HG03280 (cell line): ENCODE results near the gene CALHM5.
"Not testable (repeated sequence)": the region's sequence is repeated elsewhere in the genome, so short reads cannot be mapped to it uniquely, and the experiment has no call there.

ENCODE experiments used
- ATAC-seq: cut with Tn5 transposase; IDR thresholded peaks from one replicate; pipeline ENCODE4 v1.9.1; 2021; ENCODE audit warnings: mild to moderate bottlenecking, moderate library complexity; ENCODE audit not compliant: unreplicated experiment

Gene CALHM5, protein sequence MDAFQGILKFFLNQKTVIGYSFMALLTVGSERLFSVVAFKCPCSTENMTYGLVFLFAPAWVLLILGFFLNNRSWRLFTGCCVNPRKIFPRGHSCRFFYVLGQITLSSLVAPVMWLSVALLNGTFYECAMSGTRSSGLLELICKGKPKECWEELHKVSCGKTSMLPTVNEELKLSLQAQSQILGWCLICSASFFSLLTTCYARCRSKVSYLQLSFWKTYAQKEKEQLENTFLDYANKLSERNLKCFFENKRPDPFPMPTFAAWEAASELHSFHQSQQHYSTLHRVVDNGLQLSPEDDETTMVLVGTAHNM

DNA sequence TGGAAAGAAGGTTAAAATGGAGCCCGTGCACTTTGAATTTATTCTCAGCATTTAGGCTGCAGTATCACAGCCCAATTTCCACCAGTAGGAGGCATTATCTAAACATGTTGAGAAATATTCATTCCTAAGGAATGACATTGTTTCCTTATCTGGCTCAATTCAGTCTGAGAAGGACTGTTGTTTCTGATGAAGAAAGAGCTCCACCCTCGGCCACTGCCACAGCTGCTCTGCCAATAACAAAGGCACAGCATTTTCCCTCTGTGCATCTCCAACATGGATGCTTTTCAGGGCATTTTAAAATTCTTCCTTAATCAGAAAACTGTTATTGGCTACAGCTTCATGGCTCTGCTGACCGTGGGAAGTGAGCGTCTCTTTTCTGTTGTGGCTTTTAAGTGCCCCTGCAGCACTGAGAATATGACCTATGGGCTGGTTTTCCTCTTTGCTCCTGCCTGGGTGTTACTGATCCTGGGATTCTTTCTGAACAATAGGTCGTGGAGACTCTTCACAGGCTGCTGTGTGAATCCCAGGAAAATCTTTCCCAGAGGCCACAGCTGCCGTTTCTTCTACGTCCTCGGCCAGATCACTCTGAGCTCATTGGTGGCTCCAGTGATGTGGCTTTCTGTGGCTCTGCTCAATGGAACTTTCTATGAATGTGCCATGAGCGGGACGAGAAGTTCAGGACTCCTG, at the start of gene CALHM5:
TSS of gene CALHM5 (plus strand) at position 216 of the 687 bp plus-strand sequence. CDS start at position 274, 58 bp downstream.
- ATAC-seq: no peak

DNA sequence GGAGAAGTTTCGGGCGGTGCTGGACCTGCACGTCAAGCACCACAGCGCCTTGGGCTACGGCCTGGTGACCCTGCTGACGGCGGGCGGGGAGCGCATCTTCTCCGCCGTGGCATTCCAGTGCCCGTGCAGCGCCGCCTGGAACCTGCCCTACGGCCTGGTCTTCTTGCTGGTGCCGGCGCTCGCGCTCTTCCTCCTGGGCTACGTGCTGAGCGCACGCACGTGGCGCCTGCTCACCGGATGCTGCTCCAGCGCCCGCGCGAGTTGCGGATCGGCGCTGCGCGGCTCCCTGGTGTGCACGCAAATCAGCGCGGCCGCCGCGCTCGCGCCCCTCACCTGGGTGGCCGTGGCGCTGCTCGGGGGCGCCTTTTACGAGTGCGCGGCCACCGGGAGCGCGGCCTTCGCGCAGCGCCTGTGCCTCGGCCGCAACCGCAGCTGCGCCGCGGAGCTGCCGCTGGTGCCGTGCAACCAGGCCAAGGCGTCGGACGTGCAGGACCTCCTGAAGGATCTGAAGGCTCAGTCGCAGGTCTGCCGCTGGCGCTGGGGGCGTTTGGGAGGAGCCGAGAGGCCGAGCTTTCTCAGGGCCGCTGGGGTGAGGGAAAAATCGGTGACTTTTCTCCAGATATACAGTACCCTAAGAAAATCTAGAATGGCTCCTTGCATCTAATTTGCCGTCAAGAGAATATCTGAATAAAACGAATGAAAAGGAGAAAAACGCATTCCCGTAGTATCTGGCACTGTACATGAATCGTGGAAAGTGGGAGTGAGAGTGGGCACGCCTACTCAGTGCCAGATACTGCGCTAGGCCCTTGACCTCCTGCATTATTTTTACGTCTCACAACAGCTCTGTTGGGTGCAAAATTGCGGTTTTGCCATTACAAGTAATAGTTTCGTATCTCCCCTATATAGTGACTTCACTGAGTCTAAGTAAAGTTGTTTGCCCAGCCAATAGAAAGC, 49.2 kb upstream of the CALHM5 start:
- ATAC-seq: peak; percentile 83

DNA sequence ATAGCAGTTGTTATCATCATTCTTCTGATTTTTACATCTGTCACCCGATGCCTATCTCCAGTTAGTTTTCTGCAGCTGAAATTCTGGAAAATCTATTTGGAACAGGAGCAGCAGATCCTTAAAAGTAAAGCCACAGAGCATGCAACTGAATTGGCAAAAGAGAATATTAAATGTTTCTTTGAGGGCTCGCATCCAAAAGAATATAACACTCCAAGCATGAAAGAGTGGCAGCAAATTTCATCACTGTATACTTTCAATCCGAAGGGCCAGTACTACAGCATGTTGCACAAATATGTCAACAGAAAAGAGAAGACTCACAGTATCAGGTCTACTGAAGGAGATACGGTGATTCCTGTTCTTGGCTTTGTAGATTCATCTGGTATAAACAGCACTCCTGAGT, 48.1 kb upstream of the CALHM5 start:
- no peak for ATAC-seq

DNA sequence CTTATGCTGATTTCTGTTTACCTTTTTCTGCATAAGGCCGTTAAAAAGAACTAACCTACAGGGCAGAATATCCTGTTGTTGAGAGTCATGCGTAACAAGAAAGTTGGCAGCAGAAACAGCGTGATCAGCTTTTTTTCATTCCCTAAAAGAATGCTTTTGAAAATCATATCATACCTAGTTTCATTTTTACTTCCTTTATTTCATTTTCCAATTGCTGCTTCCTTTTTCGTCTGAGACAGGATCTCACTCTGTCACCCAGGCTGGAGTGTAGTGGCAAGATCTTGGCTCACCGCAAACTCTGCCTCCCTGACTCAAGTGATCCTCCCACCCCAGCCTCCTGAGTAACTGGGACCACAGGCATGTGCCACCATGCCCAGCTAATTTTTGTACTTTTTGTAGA, 46.2 kb upstream of the CALHM5 start:
- no peak for ATAC-seq

DNA sequence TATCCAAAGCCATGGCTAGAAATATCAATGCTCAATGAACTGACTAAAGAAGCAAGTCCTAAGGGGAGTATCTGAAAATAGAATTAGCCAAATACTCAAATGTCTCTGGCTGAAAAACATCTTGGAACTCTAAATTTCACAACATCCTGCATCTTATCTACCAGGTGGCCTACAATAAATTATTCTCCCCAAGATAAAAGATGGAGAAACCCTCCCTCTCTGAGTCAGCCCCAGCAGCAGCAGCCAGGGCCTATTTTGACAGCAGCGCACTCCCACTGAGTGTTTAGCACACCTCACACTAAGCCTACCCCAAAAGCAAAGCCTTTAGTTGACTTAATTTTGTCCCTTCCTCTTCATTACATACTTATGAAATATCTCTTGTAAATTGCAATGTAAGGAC, 44.3 kb upstream of the CALHM5 start:
- no peak for ATAC-seq

DNA sequence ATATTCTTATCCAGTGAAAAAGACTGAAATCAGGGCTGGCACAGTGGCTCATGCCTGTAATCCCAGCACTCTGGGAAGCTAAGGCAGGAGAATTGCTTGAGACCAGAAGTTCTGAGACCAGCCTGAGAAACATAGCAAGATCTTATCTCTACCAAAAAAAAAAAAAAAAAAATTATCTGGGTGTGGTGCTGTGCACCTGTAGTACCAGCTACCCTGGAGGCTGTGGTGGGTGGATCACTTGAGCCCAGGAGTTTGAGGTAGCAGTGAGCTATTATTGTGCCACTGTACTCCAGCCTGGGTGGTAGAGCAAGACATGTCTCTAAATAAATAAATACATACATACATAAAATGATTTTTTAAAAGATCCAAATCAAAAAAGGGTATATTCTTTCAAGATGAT, 43.9 kb upstream of the CALHM5 start:
- ATAC-seq: no peak

DNA sequence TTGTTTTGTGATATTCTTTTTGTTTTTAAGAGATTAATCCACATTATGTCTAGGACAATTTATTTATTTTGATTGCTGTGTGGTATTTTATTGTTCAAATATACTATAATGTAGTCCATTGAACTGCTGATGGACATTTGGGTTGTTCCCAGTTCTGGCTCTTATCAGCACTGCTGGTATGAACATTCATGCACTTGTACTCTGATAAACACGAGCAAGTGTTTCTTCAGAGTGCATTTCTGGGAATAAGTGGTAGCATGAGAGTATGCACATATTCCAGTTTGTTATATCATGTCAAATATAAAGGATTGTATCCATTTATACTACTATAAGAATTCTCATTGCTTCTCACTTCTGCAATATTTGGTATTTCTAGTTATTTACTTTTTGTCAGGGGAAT, 43.1 kb upstream of the CALHM5 start:
- no peak for ATAC-seq

DNA sequence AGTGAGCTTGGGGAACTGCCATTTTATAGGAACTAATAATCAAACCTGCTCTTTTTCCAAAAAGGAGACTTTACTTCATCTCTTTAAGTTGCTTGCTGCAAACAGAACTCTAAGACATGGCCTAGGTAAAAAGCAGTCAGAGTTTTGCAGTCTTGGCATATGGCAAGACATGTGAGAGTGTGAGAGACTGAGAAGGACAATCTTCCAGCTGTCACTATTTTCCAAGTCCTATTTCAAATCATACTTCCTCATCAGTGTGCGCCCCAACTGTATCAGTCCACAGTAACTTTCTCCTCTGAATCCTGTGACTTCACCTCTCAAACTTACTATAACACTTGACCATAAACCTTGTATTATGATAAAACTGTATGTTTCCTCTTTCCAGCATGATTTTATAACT, 39.9 kb upstream of the CALHM5 start:
- no peak for ATAC-seq

DNA sequence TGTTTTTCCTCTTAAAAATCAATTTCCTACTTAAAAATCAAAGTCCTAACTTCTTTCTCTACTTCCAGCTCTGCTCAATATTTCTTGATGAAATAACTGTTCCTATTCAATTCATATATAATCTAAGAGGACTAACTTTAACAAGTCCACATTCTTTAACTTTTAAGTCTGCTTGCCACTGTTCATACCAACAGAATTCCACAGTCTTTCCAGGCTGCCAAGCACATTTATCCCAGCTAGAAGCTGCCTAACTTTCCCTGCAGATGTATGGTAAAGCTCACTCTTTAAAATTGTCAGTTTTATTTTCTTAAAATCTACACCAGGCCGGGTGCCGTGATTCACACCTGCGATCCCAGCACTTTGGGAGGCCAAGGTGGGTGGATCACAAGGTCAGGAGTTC, 38.7 kb upstream of the CALHM5 start:
- ATAC-seq: no peak

DNA sequence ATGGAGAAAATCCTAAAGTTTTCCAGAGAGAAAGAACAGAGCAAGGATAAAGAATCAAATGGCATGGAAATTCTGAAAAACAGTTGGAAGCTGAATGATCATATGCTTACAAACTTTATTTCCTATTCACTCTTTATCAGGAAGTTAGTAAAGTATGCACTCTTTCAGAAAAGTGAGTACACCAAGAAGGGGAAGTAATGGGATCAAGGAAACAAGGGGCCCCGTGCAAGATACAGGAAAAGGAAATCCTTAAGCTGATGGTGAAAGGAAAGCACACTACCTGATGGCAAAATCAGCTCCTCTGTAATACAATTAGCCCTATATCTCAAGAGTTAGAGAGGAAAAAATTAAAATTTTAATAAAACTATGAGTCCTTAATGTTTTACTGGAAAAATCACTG, 36.3 kb upstream of the CALHM5 start:
- ATAC-seq: no peak

DNA sequence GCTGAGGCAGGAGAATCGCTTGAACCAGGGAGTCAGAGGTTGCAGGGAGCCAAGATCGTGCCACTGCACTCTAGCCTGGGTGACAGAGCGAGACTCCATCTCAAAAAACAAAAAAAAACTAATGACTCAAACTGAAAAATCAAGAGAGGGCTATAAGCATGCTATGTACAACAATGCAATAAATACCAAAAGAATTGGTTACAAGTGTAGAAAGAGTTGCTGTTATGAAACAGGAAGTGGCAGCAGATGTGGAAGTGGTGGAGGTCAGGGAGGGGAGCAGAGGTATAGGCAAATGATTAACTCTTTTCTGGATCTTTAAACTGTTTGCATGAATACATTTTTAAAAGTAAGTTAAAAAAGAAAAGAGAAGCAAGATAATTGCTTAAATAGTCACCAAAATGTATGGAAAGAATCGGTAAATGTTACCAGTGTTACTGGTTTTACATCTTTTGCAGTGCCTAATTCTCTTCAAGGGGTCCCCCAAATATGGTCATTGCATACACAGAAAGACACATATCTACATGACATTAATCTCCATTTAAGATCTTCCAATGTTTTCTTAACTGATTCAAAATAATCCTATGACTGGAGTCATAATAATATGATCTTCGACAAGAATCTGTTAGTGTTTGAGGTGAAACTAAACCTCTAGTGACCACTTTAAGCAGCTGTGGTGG, 35.3 kb upstream of the CALHM5 start:
- peak; percentile 100 for ATAC-seq

DNA sequence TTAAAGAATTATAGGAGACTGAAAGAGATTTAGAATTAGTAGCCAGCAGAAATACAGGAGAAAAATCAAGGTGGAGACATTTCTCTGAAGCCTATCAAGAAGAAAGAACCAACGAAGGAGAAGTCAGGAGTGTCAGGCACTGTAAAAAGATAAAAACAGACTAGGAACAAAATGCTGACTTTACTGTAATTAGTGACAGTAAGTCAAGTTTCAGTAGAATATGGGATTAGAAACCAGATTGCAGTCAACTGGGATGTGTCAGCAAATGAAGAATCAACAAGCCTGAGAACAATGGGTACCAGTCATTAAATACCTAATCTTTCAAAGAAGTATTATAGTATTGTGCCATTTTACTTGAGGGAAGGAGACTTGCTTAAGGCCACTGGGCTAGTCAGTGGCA, 28.7 kb upstream of the CALHM5 start:
- no peak for ATAC-seq

DNA sequence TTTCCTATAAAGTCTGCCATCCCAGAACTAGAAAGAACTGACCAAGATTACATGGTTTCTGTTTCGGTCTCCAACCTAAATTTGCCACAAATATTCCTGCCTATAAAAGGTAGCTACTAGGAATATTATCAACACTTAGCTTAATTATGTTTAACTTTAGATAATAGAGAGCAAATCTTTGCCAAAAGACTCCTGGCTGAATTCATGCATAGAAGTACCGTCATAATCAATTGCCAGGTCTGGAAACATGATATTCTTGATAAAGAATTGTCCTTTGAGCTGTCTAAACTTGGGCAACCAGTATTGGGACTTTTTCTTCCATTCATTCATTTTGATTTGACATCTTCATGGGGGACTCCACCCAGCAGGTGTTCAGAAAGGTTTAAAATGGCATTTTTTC, 27.8 kb upstream of the CALHM5 start:
- ATAC-seq: no peak

DNA sequence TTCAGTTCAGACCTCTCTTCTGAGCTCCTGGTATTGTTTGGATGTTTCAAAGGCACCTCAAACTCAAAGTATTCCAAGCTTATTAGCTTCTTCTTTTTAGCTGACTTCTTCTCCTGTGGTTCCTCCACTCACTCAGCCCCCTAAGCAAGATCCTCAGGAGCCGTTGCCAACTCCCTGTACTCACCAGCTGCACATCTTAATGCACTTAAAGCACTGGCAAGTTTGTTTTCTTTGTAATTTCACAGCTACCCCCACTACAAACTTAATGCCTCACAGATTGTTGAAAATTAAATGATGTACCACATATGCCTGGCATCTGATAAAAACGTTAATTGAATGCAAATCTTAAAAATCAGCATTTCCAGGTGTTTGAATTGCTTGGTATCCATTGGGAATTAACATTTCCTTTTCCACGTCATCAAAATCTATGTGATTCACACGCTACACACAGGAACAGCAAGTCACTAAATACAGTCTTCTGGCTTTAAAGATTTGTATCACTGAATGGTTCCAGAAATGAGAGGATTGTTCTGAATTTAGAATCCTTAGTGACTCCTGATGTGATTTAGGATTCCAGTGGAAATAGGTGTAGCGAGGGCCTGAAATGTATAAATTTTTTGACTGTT, 25.8 kb upstream of the CALHM5 start:
- no peak for ATAC-seq

DNA sequence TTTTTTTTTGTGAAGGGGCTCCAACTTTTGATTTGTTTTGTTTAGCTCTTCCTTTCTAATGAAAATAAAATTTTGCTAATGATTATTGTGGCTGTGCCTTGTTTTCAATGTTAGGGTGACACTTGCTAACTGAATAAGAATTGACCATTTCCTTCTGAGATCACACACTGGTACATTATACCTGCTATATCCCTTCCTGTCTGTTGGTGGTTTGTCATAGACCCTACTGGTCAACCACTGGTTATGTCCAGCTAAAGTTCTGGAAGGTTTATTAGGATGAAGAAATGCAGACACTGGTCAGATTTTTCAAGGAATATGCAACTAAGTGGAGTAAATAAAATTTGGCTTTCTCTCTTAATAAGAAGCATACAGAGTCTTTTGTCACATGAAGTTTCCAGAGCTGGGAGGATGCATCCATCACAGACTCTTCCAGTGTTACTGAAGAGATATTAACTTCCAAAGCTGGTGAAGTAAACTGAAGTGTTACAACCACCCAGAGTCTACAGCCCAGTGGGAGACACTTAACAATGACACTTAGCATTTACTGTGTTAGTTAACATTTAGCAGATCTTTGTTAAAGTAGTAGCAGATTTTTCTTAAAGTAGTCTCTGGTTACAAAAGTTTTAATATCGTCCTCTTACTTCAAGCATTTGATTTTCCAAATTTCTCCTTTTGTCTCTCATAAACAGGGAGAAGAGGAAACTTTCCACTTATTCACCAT, 19.7 kb upstream of the CALHM5 start:
- no peak for ATAC-seq

DNA sequence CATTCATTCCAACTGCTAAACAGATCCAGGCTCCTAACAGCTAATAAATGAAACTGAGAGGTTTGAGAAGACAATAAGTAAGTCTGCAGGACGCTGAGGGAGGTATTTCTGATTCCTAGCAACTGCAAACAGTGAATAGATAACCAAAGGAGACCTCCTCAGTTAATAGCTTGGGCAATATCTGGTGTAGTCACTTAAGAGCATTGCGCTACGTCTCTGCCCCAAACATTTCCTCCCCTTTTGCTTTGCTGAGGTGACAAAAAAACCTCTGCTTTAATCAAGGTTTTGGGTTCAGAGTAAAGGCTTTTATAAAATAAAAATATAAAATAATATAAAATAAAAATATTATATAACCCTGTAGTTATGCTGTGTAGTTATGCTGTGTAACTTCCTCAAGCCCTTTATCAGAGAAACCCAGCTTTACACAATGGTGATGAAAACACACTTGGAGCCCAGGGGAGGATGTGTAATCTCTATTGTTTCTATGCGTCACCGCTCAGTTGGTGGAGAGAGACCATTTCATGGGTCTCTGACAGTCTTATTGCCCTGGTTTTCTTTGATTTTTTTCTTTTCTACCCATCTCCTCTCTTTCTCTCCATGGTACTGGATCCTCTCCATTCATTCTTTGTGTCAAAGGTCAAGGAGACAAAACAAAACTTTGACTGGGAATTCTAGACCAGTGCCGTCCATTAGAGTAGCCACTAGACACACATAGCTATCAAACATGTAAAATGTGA, 18.9 kb upstream of the CALHM5 start:
- no peak for ATAC-seq

DNA sequence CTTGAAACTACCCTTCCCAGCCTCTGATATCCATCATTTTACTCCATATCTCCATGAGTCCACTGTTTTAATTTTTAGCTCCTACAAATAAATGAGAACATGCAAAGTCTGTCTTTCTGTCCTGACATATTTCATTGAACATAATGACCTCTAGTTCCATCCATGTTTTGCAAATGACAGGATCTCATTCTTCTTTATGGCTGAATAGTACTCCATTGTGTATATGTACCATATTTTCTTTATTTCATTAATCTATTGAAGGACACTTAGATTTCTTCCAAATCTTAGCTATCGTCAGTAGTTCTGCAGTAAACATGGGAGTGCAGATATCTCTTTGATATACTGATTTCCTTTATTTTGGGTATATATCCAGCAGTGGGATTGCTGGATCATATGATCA, 16.3 kb upstream of the CALHM5 start:
- ATAC-seq: not testable (repeated sequence)

DNA sequence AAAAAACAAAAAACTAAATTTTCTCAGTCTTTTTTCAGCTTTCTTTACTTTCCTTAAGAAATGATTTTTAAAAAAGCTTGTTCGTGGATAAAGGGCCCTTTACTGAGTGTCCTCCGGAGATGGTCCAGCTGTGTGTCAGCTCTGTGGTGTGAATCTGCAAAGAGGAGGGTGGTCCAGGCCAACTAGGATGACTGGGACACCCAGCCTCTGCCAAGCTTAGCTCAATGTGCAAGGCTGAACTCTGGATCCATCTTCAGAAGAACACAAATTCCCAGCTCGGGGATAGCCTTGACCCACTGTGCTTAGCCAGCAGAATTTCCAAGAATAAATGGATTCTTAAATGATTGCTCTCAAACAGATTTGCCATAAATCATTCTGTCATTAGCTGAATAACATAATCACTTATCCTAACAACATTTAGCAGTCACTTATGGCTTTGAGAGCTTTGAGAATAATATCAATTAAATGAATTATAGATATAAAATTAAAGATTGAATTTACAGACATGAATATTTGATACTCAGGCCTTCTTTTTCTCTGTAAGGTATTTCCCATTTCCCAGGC, 14.2 kb upstream of the CALHM5 start:
- ATAC-seq: no peak

DNA sequence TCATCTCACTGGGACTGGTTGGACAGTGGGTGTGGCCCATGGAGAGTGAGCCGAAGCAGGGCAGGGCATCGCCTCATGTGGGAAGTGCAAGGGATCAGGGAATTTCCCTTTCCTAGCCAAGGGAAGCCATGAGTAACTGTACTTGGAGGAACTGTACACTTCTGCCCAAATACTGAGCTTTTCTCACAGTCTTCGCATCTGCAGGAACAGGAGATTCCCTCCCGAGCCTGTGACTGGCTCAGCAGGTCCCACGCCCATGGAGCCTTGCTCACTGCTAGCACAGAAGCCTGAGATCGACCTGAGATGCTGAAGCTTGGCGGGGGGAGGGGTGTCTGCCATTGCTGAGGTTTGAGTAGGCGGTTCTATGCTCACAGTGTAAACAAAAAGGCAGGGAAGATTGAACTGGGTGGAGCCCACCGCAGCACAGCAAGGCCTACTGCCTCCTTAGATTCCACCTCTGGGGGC, 10.4 kb upstream of the CALHM5 start:
- no peak for ATAC-seq
